Adrenal gland (tissue), 12 donors: ENCODE data around the gene ABCD1. TPM values are rescaled to one million over a fixed set of nuclear protein-coding genes. Genes with fewer than 3 reads are reported as not detected.

Experiments
- DNase-seq, 7 donors: peaks; one replicate each; pipeline ENCODE4 v3.0.0-alpha.2; 2019 to 2020
- H3K27ac ChIP-seq, 5 donors: fragments of 200-600 bp; sonication (generic) in 4 of 5; 1 replicate in 3 of 5; 2 replicates in 2 of 5; pipeline versions ENCODE4 v1.5.1 to v1.8.0; 2016 to 2020; ENCODE audit warnings: mild to moderate bottlenecking in 1 of 5
- H3K27me3 ChIP-seq: fragments of 200-600 bp; 2 replicates; pipeline ENCODE4 v1.8.0; 2021
- H3K36me3 ChIP-seq, 2 donors: fragments of 200-600 bp; replicated peaks in 1 of 2; 1 replicate in 1 of 2; 2 replicates in 1 of 2; pipeline versions ENCODE4 v1.5.1 to v1.8.0; 2018 to 2022
- H3K4me1 ChIP-seq, 2 donors: fragments of 200-600 bp; replicated peaks in 1 of 2; 1 replicate in 1 of 2; 2 replicates in 1 of 2; pipeline versions ENCODE4 v1.5.1 to v1.8.0; 2018 to 2021
- H3K4me3 ChIP-seq, 4 donors: fragments of 200-600 bp; sonication (generic) in 3 of 4; one replicate each; pipeline ENCODE4 v1.5.1; 2016 to 2018
- H3K9me3 ChIP-seq, 3 donors: fragments of 200-600 bp; sonication (generic) in 1 of 3; replicated peaks in 1 of 3; 1 replicate in 2 of 3; 2 replicates in 1 of 3; pipeline versions ENCODE4 v1.5.1 to v1.8.0; 2016 to 2021
- CTCF ChIP-seq, 6 experiments: fragments of 450-650 bp in 4 of 6; fragments of 200-600 bp in 2 of 6; sonication (generic) in 1 of 6; IDR thresholded peaks; 1 replicate in 5 of 6; 2 replicates in 1 of 6; pipeline versions ENCODE4 v1.5.1 to v1.8.0; 2016 to 2021; ENCODE audit warnings: antibody characterized with exemption in 6 of 6, mild to moderate bottlenecking in 2 of 6, moderate library complexity in 1 of 6
- POLR2A ChIP-seq, 2 donors: fragments of 450-650 bp; IDR thresholded peaks; one replicate each; pipeline ENCODE4 v1.6.1; 2017; ENCODE audit warnings: antibody characterized with exemption in 2 of 2, mild to moderate bottlenecking in 2 of 2, moderate library complexity in 1 of 2
- whole genome bisulfite sequencing, 4 donors: extraction: QIAGEN DNeasy Blood & Tissue Kit in 2 of 4; methylation state at CpG; one replicate each; pipeline versions ENCODE4 v1.1.5 to v1.1.7; 2013 to 2017; 5-methylcytosine and 5-hydroxymethylcytosine counted together
- intact Hi-C, 2 donors: fragments of 100-400 bp; cut with DNase I; formaldehyde crosslinking; loops; one replicate each; pipeline versions ENCODE4 v1.14.1 to v1.15.0; 2022 to 2023
- polyA plus RNA-seq, 3 donors: library from polyadenylated mRNA; stranded (reverse); fragments of 200-250 nt in 2 of 3; fragments of 350-450 nt in 1 of 3; fragmentation: Illumina TruSeq in 1 of 3; extraction: RNeasy Lipid Tissue Mini Kit (QIAGEN cat#74804) in 1 of 3; gene quantifications; one replicate each; pipeline ENCODE4 v1.2.3, GENCODE V29; 2013 to 2014
- total RNA-seq, 9 donors: library from RNA; depleted of rRNA in 4 of 9; stranded (reverse); fragments of >200 nt in 4 of 9; fragments of 120-200 nt in 1 of 9; fragmentation: NEBNext Ultra II Directional in 1 of 9; extraction: Animal tissue kit (Norgen Biotek cat#: 25700) in 1 of 9; gene quantifications; one replicate each; pipeline versions ENCODE4 v1.1.0 to v1.2.4, GENCODE V29; 2013 to 2023
- donor health status: healthy with polysubstance abuse.
- donor health status: Bipolar disorder and iron deficiency.
- donor health status: DM: yes; HTN: yes; CAD: no.
- donor health status: DM: no; HTN: no; CAD: no.
- donor health status: DM: no; HTN: no; CAD: no.
- donor health status: DM: yes; HTN: yes; CAD: no.

The ABCD1 gene
- total and polyA plus RNA-seq, 12 donors, result 29.6 to 78.0 (median 50.4) TPM

- peak in 6 of 7 donors; percentile 59 to 68 (median 65) for DNase-seq
- Histone ChIP-seq H3K27ac (peak overlapping the region; percentile 21 to 75 (median 23)), H3K9me3 (no peaks in the 10 kb centered on the region), H3K27me3 (no peaks in the 10 kb centered on the region), H3K4me1 (peaks cover 11 to 21% of the 10 kb centered on the region in 2 donors), H3K36me3 (no peaks in the 10 kb centered on the region), H3K4me3 (no peak overlapping the region)
- 45 to 82% (median 70%) methylated on average over 14 of the region's 14 CpGs; no CpG with 5 or more reads in 1 of the 4 donors for WGBS, 4 donors
- intact Hi-C loops, result no loop called here
- TF ChIP-seq CTCF (IDR thresholded peaks at IDR 0.05) (no peak), POLR2A (IDR thresholded peaks at IDR 0.05) (no peak)
Measured at GRCh38 chrX:153732401-153732800, 7.7 kb downstream of the ABCD1 start.

GRCh38 chrX:153733651-153734240 lies 9.1 kb downstream of the ABCD1 start:
- 77 to 100% (median 82%) methylated on average over 3 to 15 of the region's 15 CpGs for WGBS, 4 donors
- DNase-seq, result no peak
- Histone ChIP-seq H3K36me3 (no peaks in the 10 kb centered on the region), H3K27me3 (no peaks in the 10 kb centered on the region), H3K4me3 (no peak overlapping the region), H3K27ac (no peak overlapping the region), H3K9me3 (no peaks in the 10 kb centered on the region), H3K4me1 (peaks cover 4 to 7% of the 10 kb centered on the region in 2 donors)
- TF ChIP-seq POLR2A (IDR thresholded peaks at IDR 0.05), result no peak
- no peak for TF ChIP-seq CTCF (IDR thresholded peaks at IDR 0.05)
- intact Hi-C loops, result no loop called here

GRCh38 chrX:153734871-153735270 lies 10.2 kb downstream of the ABCD1 start:
- H3K9me3 ChIP-seq, result no peaks in the 10 kb centered on the region
- H3K36me3 ChIP-seq, result no peaks in the 10 kb centered on the region
- H3K27me3 ChIP-seq, result no peaks in the 10 kb centered on the region
- H3K27ac ChIP-seq, result no peak overlapping the region
- intact Hi-C loops, result no loop called here
- no peak for DNase-seq
- H3K4me3 ChIP-seq, result no peak overlapping the region
- TF ChIP-seq POLR2A (IDR thresholded peaks at IDR 0.05), result no peak
- TF ChIP-seq CTCF (IDR thresholded peaks at IDR 0.05), result no peak
- 74 to 100% (median 84%) methylated on average over 2 of the region's 2 CpGs for WGBS, 4 donors
- peaks cover 4% of the 10 kb centered on the region in 2 donors for H3K4me1 ChIP-seq

- Histone ChIP-seq H3K4me3 (no peak overlapping the region), H3K9me3 (no peaks in the 10 kb centered on the region), H3K27ac (no peak overlapping the region), H3K36me3 (no peaks in the 10 kb centered on the region), H3K4me1 (peaks cover 4% of the 10 kb centered on the region in 2 donors), H3K27me3 (no peaks in the 10 kb centered on the region)
- 80 to 88% (median 86%) methylated on average over 9 of the region's 9 CpGs for WGBS, 4 donors
- intact Hi-C loops, result no loop called here
- DNase-seq, result no peak
- no peak for TF ChIP-seq CTCF (IDR thresholded peaks at IDR 0.05)
- TF ChIP-seq POLR2A (IDR thresholded peaks at IDR 0.05), result no peak
Measured at GRCh38 chrX:153735274-153735673, 10.6 kb downstream of the ABCD1 start.
